ENCODE measurements around the gene DOCK4. TPM values are rescaled to one million over a fixed set of nuclear protein-coding genes. Genes with fewer than 3 reads are reported as not detected.
A peak's percentile ranks its signal among the peaks of the same experiment; 100 is the strongest.

The DOCK4 gene
- polyA plus RNA-seq, 1 donor (not counting 4 experiments of a cell fraction or from before 2014, with no cell fraction given): 13.9 TPM

GRCh38 chr7:111835066-111835465 is 371.1 kb downstream of the DOCK4 start:
- no peak overlapping the region for H3K4me2 ChIP-seq (ENCODE audit: control insufficient read depth, extremely low read depth, insufficient read depth, low read depth, low read length)
- no peak overlapping the region for H3K4me3 ChIP-seq (ENCODE audit: control insufficient read depth in 2 of 3, extremely low read depth in 1 of 3, insufficient read depth in 2 of 3, low read depth in 1 of 3, low read length in 3 of 3)

GRCh38 chr7:111834367-111834766 is 371.8 kb downstream of the DOCK4 start:
- Histone ChIP-seq H3K4me2 (ENCODE audit: control insufficient read depth, extremely low read depth, insufficient read depth, low read depth, low read length) (no peak overlapping the region), H3K79me2 (ENCODE audit: control insufficient read depth, insufficient read depth, low read length) (no peaks in the 10 kb centered on the region), H2AFZ (ENCODE audit: control insufficient read depth, low read length) (no peak overlapping the region), H3K27ac (ENCODE audit: control insufficient read depth, insufficient read depth, low read length) (no peak overlapping the region), H3K9me1 (ENCODE audit: control insufficient read depth, extremely low read depth, insufficient read depth, low read length) (no peaks in the 10 kb centered on the region), H3K4me1 (ENCODE audit: control insufficient read depth, extremely low read depth, insufficient read depth, low read length) (peaks cover 9% of the 10 kb centered on the region), H3K27me3 (ENCODE audit: control insufficient read depth, extremely low read depth, insufficient read depth, low read length) (no peaks in the 10 kb centered on the region), H3K9me3 (ENCODE audit: control insufficient read depth, low read depth, low read length) (no peaks in the 10 kb centered on the region), H4K20me1 (ENCODE audit: control insufficient read depth, extremely low read depth, insufficient read depth, low read length) (no peaks in the 10 kb centered on the region), H3K36me3 (ENCODE audit: control insufficient read depth in 2 of 2, extremely low read depth in 1 of 2, insufficient read depth in 2 of 2, low read length in 2 of 2) (peaks cover 2 to 3% of the 10 kb centered on the region in 2 experiments), H3K4me3 (ENCODE audit: control insufficient read depth in 2 of 3, extremely low read depth in 1 of 3, insufficient read depth in 2 of 3, low read depth in 1 of 3, low read length in 3 of 3) (no peak overlapping the region), H3K9ac (ENCODE audit: control insufficient read depth, extremely low read depth, insufficient read depth, low read length) (no peak overlapping the region)
- DNase-seq (ENCODE audit: low read depth, low spot score) (no peak), FAIRE-seq (no peak)
- dilution Hi-C loops (cut with MboI; ENCODE audit: extremely low pct_ligation_motif_present, low sequenced_read_pairs): no loop called here
- TF ChIP-seq EZH2 (IDR thresholded peaks at IDR 0.05; ENCODE audit: low read length): no peak
- TF ChIP-seq CTCF (optimal IDR thresholded peaks at IDR 0.05 in 1 of 3, IDR thresholded peaks at IDR 0.05 in 1 of 3, conservative IDR thresholded peaks at IDR 0.05 in 1 of 3; ENCODE audit: extremely low read depth in 1 of 3, insufficient read depth in 2 of 3, low read length in 3 of 3): no peak

More at GRCh38 chr7:111835066-111835465, 371.1 kb downstream of the DOCK4 start:
- peak overlapping the region; percentile 62 for H2AFZ ChIP-seq (ENCODE audit: control insufficient read depth, low read length)
- peaks cover 2 to 3% of the 10 kb centered on the region in 2 experiments for H3K36me3 ChIP-seq (ENCODE audit: control insufficient read depth in 2 of 2, extremely low read depth in 1 of 2, insufficient read depth in 2 of 2, low read length in 2 of 2)
- H3K79me2 ChIP-seq (ENCODE audit: control insufficient read depth, insufficient read depth, low read length): no peaks in the 10 kb centered on the region
- no peaks in the 10 kb centered on the region for H4K20me1 ChIP-seq (ENCODE audit: control insufficient read depth, extremely low read depth, insufficient read depth, low read length)
- no peak overlapping the region for H3K27ac ChIP-seq (ENCODE audit: control insufficient read depth, insufficient read depth, low read length)
- TF ChIP-seq CTCF (optimal IDR thresholded peaks at IDR 0.05 in 1 of 3, IDR thresholded peaks at IDR 0.05 in 1 of 3, conservative IDR thresholded peaks at IDR 0.05 in 1 of 3; ENCODE audit: extremely low read depth in 1 of 3, insufficient read depth in 2 of 3, low read length in 3 of 3) (no peak), EZH2 (IDR thresholded peaks at IDR 0.05; ENCODE audit: low read length) (no peak)
- H3K9me3 ChIP-seq (ENCODE audit: control insufficient read depth, low read depth, low read length): no peaks in the 10 kb centered on the region
- DNase-seq (ENCODE audit: low read depth, low spot score) (no peak), FAIRE-seq (peak; percentile 74)
- no peak overlapping the region for H3K9ac ChIP-seq (ENCODE audit: control insufficient read depth, extremely low read depth, insufficient read depth, low read length)
- H3K27me3 ChIP-seq (ENCODE audit: control insufficient read depth, extremely low read depth, insufficient read depth, low read length): no peaks in the 10 kb centered on the region
- dilution Hi-C loops (cut with MboI; ENCODE audit: extremely low pct_ligation_motif_present, low sequenced_read_pairs): no loop called here
- H3K9me1 ChIP-seq (ENCODE audit: control insufficient read depth, extremely low read depth, insufficient read depth, low read length): no peaks in the 10 kb centered on the region
- peaks cover 9% of the 10 kb centered on the region for H3K4me1 ChIP-seq (ENCODE audit: control insufficient read depth, extremely low read depth, insufficient read depth, low read length)
